GM12873 (cell line): ENCODE results near the gene IRAK2.

Source experiments
- CTCF ChIP-seq: IDR thresholded peaks from 2 replicates; pipeline ENCODE4 v1.5.1; 2012; ENCODE audit warnings: low read depth, mild to moderate bottlenecking, moderate library complexity, low read length, control low read depth; ENCODE audit not compliant: insufficient read depth; ENCODE audit errors: missing control alignments

The IRAK2 gene

DNA sequence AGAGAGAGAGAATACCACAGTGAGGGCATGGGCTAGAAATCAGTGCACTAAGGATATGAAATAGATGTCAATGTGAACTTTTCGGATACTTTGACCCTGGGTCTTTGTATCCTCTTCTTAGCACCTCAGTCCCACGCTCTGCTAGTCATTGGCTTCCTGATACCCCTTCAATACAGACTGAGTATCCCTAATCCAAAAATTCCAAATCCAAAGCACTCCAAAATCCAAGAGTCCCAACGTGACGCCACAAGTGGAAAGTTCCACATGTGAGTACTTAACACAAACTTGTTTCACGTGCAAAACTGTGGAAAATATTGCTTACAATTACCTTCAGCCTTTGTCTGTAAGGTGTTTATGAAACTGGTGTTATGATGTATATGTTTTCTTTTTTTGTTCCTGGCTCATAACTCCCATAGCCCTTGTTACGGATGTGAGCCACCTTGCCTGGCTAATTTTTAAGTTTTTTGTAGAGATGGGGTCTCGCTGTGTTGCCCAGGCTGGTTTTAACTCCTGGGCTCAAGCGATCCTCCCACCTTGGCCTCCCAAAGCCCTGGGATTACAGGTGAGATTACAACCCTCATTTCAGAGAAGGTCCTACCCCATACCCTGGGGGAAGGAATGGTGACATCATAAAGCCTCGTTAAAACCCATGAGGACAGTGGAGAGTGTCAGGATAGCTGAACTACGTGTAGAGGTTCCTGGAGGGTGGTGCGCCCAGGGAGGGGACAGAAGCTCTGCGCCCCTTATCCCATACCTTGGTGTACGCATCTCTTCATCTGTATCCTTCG is 10.2 kb upstream of the IRAK2 start:
- TF ChIP-seq CTCF, result no peak

DNA sequence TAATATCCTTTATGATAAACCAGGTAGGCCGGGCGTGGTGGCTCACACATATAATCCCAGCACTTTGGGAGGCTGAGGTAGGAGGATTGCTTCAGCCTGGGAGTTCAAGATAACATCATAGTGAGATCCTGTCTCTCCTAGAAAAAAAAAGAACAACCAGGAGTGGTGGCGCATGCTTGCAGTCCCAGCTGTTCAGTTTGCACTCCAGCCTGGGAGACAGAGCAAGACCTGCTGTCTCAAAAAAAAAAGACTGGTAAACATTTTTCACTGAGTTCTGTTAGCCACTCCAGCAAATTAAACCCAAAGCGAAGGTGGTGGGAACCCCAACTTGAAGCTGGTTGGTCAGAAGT is 9.6 kb upstream of the IRAK2 start:
- no peak for TF ChIP-seq CTCF

DNA sequence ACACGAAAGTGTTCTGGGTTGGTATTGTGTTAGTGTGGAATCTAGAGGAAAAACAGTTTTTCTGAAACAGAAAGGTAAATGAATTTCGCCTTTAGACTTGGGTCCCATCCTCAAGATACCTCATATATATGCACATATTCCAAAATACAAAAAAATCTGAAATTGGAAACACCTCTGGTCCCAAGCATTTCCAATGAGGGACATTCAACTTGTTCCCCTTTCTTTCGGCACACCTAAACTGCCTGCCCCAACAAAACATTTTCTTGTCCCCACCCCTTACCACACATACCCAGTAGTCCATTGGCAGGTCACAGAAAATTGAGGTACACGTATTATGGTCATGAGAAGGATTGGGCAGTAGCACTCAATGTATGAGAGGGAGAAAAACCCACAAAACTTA is 9.1 kb upstream of the IRAK2 start:
- TF ChIP-seq CTCF, result no peak

- TF ChIP-seq CTCF, result no peak
These were observed 7.7 kb upstream of the IRAK2 start for GRCh38 chr3:10157031-10157430.

DNA sequence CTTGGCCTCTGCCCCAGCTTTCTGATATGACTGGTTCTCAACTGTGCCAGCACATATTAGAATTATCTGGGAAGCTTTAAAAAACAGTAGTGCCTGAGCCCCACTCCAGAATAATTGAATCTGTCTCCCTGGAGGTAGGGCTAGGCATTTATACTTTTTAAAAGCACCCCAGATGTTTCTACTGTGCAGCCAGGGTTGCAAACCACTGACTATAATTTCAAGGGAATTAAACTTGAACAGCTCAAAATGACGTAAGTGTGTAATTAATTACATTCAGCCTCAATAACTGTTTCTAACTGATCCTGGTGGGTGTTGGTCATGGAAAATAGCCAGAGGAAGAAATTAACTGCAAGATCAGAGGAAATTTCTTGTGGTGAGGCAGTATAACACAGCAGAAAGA is 4.4 kb upstream of the IRAK2 start:
- no peak for TF ChIP-seq CTCF

- TF ChIP-seq CTCF, result no peak
These were observed 3.8 kb upstream of the IRAK2 start for GRCh38 chr3:10160925-10161324.

GRCh38 chr3:10162185-10162584 is 2.5 kb upstream of the IRAK2 start:
- no peak for TF ChIP-seq CTCF
